NT2/D1 (cell line): ENCODE data around the gene MYLK.

Experiments used
- YY1 ChIP-seq: IDR thresholded peaks from 2 replicates; pipeline ENCODE4 v1.6.1; 2011; ENCODE audit not compliant: insufficient read length, insufficient read depth
- ZNF274 ChIP-seq: IDR thresholded peaks from 2 replicates; pipeline ENCODE4 v1.6.1; 2011; ENCODE audit warnings: mild to moderate bottlenecking, low read depth, low read length

DNA sequence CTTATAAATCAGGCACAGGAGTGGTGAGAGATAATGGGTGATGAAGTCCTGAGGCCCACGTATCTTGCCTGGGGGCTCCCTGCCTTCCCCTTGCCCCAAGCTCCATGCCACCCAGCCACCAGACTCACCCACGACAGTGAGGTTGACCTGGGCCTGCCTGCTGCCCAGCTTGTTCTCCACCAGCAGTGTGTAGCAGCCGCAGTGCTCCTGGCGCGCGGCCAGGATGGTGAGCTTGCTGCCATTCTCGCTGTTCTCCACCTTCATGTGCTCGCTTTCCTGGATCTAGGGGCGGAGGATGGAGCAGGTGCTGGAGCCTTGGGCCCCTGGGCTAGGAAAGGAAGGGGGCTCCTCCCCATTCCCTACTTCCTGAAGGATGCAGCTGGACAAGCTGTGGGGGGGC is 220.2 kb downstream of the MYLK start:
- no peak for TF ChIP-seq YY1
- no peak for TF ChIP-seq ZNF274
